Activated CD8-positive, alpha-beta T cell treated with anti-CD3 and anti-CD28 coated beads for 36 hours (primary cell): ENCODE results near the gene ARL16. TPM values are rescaled to one million over a fixed set of nuclear protein-coding genes. Genes with fewer than 3 reads are reported as not detected.

Source experiments
- ATAC-seq: fragments of 200-7000 bp; cut with Tn5 transposase; one replicate; pipeline ENCODE4 v1.10.0; 2021; ENCODE audit warnings: mild to moderate bottlenecking, moderate library complexity
- CTCF ChIA-PET: fragments of 350-600 bp; sonication (Branson Sonifier 250); formaldehyde crosslinking; loops from one replicate; lab custom pipeline; 2021; ENCODE audit warnings: antibody characterized with exemption; lab: Charles Lee
- POLR2A ChIA-PET: fragments of 350-600 bp; sonication (Branson Sonifier 250); formaldehyde crosslinking; loops from one replicate; lab custom pipeline; 2021; ENCODE audit warnings: antibody characterized with exemption; lab: Charles Lee
- DNase-seq: peaks from one replicate; pipeline ENCODE4 v3.0.0-alpha.2; 2020
- H3K27ac Mint-ChIP-seq: one replicate; pipeline ENCODE4 v1.8.0; 2021; ENCODE audit warnings: mild to moderate bottlenecking, mixed read lengths
- H3K27me3 Mint-ChIP-seq: one replicate; pipeline ENCODE4 v1.8.0; 2021; ENCODE audit warnings: mixed read lengths
- H3K36me3 Mint-ChIP-seq: one replicate; pipeline ENCODE4 v1.8.0; 2021; ENCODE audit warnings: low read depth, mixed read lengths
- H3K4me1 Mint-ChIP-seq: one replicate; pipeline ENCODE4 v1.8.0; 2021; ENCODE audit warnings: low read depth, mixed read lengths
- H3K4me3 Mint-ChIP-seq: one replicate; pipeline ENCODE4 v1.8.0; 2021; ENCODE audit warnings: mild to moderate bottlenecking, moderate library complexity, mixed read lengths
- H3K9me3 Mint-ChIP-seq: one replicate; pipeline ENCODE4 v1.8.0; 2021; ENCODE audit warnings: mixed read lengths
- CTCF ChIP-seq: fragments of 200-600 bp; IDR thresholded peaks from one replicate; pipeline ENCODE4 v1.8.0; 2022; ENCODE audit warnings: antibody characterized with exemption, mild to moderate bottlenecking
- intact Hi-C: fragments of 100-400 bp; cut with micrococcal nuclease; formaldehyde crosslinking; loops from one replicate; pipeline ENCODE4 v1.10.0; 2022
- total RNA-seq, 2 experiments: library from RNA; stranded (reverse); gene quantifications; one replicate each; pipeline ENCODE4 v1.2.3, GENCODE V29; 2021

The ARL16 gene
- total RNA-seq, 2 experiments from 2014 or later = 22.3 to 23.5 TPM

GRCh38 chr17:81690549-81690948, 7.0 kb upstream of the ARL16 start:
- Mint-ChIP-seq H3K9me3 (no peaks in the 10 kb centered on the region), H3K27me3 (no peaks in the 10 kb centered on the region), H3K4me1 (peaks cover 14% of the 10 kb centered on the region), H3K27ac (no peak overlapping the region), H3K4me3 (no peak overlapping the region), H3K36me3 (peaks cover 38% of the 10 kb centered on the region)
- ATAC-seq (no peak), DNase-seq (no peak)
- intact Hi-C loops = no loop called here
- ChIA-PET POLR2A (interaction anchor here (0.9 kb wide), 1 partner anchor 31 kb away, joined by 3 read pairs; no protein-coding TSS in a partner anchor), CTCF (interaction anchor here (1.0 kb wide), 1 partner anchor 15 kb away, joined by 3 read pairs; no protein-coding TSS in a partner anchor)
- no peak for TF ChIP-seq CTCF

- DNase-seq = no peak
- TF ChIP-seq CTCF = no peak
- Mint-ChIP-seq H3K4me3 (no peak overlapping the region), H3K27me3 (no peaks in the 10 kb centered on the region), H3K9me3 (no peaks in the 10 kb centered on the region), H3K27ac (no peak overlapping the region), H3K36me3 (peaks cover 42% of the 10 kb centered on the region), H3K4me1 (peaks cover 18% of the 10 kb centered on the region)
- ATAC-seq = no peak
- POLR2A ChIA-PET = interaction anchor here (0.9 kb wide), 1 partner anchor 31 kb away, joined by 3 read pairs; no protein-coding TSS in a partner anchor
- CTCF ChIA-PET = no interaction called here
- intact Hi-C loops = no loop called here
Observed at GRCh38 chr17:81690066-81690465, 6.5 kb upstream of the ARL16 start.

- peaks cover 50% of the 10 kb centered on the region for H3K36me3 Mint-ChIP-seq
- H3K4me3 Mint-ChIP-seq = no peak overlapping the region
- no peaks in the 10 kb centered on the region for H3K27me3 Mint-ChIP-seq
- H3K27ac Mint-ChIP-seq = no peak overlapping the region
- no peaks in the 10 kb centered on the region for H3K9me3 Mint-ChIP-seq
- ChIA-PET CTCF (no interaction called here), POLR2A (interaction anchor here (1.3 to 6.7 kb wide), 2 partner anchors 15 kb away, joined by 4 to 73 read pairs; partner anchors contain the start of gene MRPL12)
- no peak for TF ChIP-seq CTCF
- H3K4me1 Mint-ChIP-seq = peaks cover 25% of the 10 kb centered on the region
- DNase-seq (no peak), ATAC-seq (no peak)
- intact Hi-C loops = no loop called here
Observed at GRCh38 chr17:81688616-81689015, 5.0 kb upstream of the ARL16 start.

- intact Hi-C loops = no loop called here
- Mint-ChIP-seq H3K4me1 (peaks cover 25% of the 10 kb centered on the region), H3K27ac (no peak overlapping the region), H3K4me3 (no peak overlapping the region), H3K36me3 (peaks cover 51% of the 10 kb centered on the region), H3K27me3 (no peaks in the 10 kb centered on the region), H3K9me3 (no peaks in the 10 kb centered on the region)
- TF ChIP-seq CTCF = no peak
- CTCF ChIA-PET = no interaction called here
- DNase-seq = no peak
- no peak for ATAC-seq
- POLR2A ChIA-PET = interaction anchor here (1.3 to 6.7 kb wide), 2 partner anchors 15 kb away, joined by 4 to 73 read pairs; partner anchors contain the start of gene MRPL12
Observed at GRCh38 chr17:81687770-81688541, 4.4 kb upstream of the ARL16 start.

- Mint-ChIP-seq H3K27me3 (no peaks in the 10 kb centered on the region), H3K4me3 (no peak overlapping the region), H3K4me1 (peaks cover 35% of the 10 kb centered on the region), H3K27ac (no peak overlapping the region), H3K9me3 (no peaks in the 10 kb centered on the region), H3K36me3 (peaks cover 46% of the 10 kb centered on the region)
- ATAC-seq (no peak), DNase-seq (no peak)
- ChIA-PET POLR2A (interaction anchor here (6.7 kb wide), 1 partner anchor 17 kb away, joined by 73 read pairs; the partner anchor contains the start of gene MRPL12), CTCF (no interaction called here)
- TF ChIP-seq CTCF = no peak
- intact Hi-C loops = no loop called here
Observed at GRCh38 chr17:81686614-81687013, 3.0 kb upstream of the ARL16 start.
